Adrenal gland (tissue), 5 donors: Measurements from ENCODE around the gene DENND5B.

Experiments
- POLR2A ChIP-seq, 2 donors: fragments of 450-650 bp; IDR thresholded peaks; one replicate each; pipeline ENCODE4 v1.6.1; 2017; ENCODE audit warnings: antibody characterized with exemption in 2 of 2, mild to moderate bottlenecking in 2 of 2, moderate library complexity in 1 of 2
- TF ChIP-seq, protein P1 (sequence below), 6 experiments: fragments of 450-650 bp in 4 of 6; fragments of 200-600 bp in 2 of 6; sonication (generic) in 1 of 6; IDR thresholded peaks; 1 replicate in 5 of 6; 2 replicates in 1 of 6; pipeline versions ENCODE4 v1.5.1 to v1.8.0; 2016 to 2021; ENCODE audit warnings: antibody characterized with exemption in 6 of 6, mild to moderate bottlenecking in 2 of 6, moderate library complexity in 1 of 6
- donor health status: DM: no; HTN: no; CAD: no.

DNA sequence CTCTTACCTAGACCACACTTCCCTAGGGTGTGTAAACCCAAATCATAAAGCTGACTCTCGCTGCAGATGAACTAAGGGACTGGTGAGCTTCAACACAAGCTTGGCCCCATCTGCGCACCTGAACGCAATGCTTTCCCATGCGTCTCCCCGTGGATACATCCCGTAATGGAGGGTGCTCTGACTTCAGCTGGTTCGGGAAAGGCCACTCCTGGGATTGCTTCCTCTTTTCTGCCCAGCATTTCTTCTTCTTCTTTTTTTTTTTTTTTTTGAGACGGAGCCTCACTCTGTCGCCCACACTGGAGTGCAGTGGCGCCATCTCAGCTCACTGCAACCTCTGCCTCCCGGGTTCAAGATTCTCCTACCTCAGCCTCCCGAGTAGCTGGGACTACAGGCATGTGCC, 40.9 kb upstream of the DENND5B start:
- TF ChIP-seq, protein P1, sequence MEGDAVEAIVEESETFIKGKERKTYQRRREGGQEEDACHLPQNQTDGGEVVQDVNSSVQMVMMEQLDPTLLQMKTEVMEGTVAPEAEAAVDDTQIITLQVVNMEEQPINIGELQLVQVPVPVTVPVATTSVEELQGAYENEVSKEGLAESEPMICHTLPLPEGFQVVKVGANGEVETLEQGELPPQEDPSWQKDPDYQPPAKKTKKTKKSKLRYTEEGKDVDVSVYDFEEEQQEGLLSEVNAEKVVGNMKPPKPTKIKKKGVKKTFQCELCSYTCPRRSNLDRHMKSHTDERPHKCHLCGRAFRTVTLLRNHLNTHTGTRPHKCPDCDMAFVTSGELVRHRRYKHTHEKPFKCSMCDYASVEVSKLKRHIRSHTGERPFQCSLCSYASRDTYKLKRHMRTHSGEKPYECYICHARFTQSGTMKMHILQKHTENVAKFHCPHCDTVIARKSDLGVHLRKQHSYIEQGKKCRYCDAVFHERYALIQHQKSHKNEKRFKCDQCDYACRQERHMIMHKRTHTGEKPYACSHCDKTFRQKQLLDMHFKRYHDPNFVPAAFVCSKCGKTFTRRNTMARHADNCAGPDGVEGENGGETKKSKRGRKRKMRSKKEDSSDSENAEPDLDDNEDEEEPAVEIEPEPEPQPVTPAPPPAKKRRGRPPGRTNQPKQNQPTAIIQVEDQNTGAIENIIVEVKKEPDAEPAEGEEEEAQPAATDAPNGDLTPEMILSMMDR (IDR thresholded peaks at IDR 0.05): no peak
- TF ChIP-seq POLR2A (IDR thresholded peaks at IDR 0.05): no peak
